ENCODE measurements around the gene KCNJ1. TPM values are rescaled to one million over a fixed set of nuclear protein-coding genes. Genes with fewer than 3 reads are reported as not detected.

The KCNJ1 gene
- total and polyA plus RNA-seq, 2 of the 8 experiments (the other 6 are each of a cell fraction or from before 2014, with no cell fraction given), result 0.17 to 0.23 TPM

DNA sequence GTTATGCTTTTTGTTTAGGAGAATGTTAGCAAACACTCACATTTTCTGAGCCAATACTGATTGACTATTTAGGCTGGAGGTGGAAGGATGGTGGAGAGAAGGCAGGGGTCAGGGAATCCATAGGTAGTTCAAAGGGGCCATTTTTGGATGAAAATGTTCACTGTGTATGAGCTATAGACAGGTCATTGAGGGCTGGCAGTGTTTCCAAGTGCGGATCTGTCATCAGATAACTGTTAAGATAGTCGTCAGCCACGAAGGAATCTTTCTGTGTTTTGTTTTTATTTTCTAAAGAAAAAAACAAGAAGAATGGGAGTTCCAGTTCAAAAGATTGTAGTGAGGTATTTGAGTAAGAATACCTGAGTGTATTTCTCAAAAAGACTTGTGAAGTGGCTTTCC, 27.2 kb upstream of the KCNJ1 start:
- no peaks in the 10 kb centered on the region for H3K79me2 ChIP-seq (ENCODE audit: control insufficient read depth in 1 of 2, insufficient read depth in 2 of 2, low read length in 2 of 2)
- CTCF ChIA-PET (ENCODE audit: partially characterized antibody), result interaction anchor here (2.2 to 13.1 kb wide), 3 partner anchors 9 to 62 kb away, joined by 8 to 473 read pairs (median 332); no protein-coding TSS in a partner anchor
- no peak overlapping the region for H2AK5ac ChIP-seq (ENCODE audit: low read depth, low read length)
- H3K18ac ChIP-seq (ENCODE audit: extremely low read depth, low read length), result no peak overlapping the region
- H3K9me3 ChIP-seq (ENCODE audit: insufficient read depth in 2 of 2, low read depth in 1 of 2, low read length in 1 of 2), result no peaks in the 10 kb centered on the region
- no peaks in the 10 kb centered on the region for H3K79me1 ChIP-seq (ENCODE audit: low read depth, low read length)
- H3K36me3 ChIP-seq (ENCODE audit: control insufficient read depth in 2 of 4, insufficient read depth in 4 of 4, low read length in 3 of 4), result no peaks in the 10 kb centered on the region
- peaks cover 5% of the 10 kb centered on the region; the same call in 1 of the 2 replicates for H3K23me2 ChIP-seq (ENCODE audit: low read depth, low read length)
- no peak overlapping the region for H3K4me3 ChIP-seq (ENCODE audit: extremely low read depth in 1 of 4, insufficient read depth in 2 of 4, low read depth in 3 of 4, low read length in 4 of 4)
- H2BK15ac ChIP-seq (ENCODE audit: low read length), result no peak overlapping the region
- H2BK120ac ChIP-seq (replicated peaks; ENCODE audit: low read depth, low read length), result no peak overlapping the region
- H2BK12ac ChIP-seq (ENCODE audit: low read depth, low read length), result no peak overlapping the region
- no peak overlapping the region for H4K5ac ChIP-seq (ENCODE audit: insufficient read length, low read depth, low read length)
- 93% methylated on average over 3 of the region's 3 CpGs; no CpG with 5 or more reads in 1 of the 2 experiments for WGBS, 2 experiments (ENCODE audit: extremely low coverage in 1 of 2, insufficient coverage in 1 of 2, insufficient read length in 1 of 2, insufficient replicate concordance in 2 of 2, low coverage in 1 of 2, low lambda C conversion rate in 2 of 2, missing lambda C conversion rate in 1 of 2)
- no peak overlapping the region for H3K4ac ChIP-seq (replicated peaks; ENCODE audit: insufficient read length, low read depth, low read length)
- no peak overlapping the region for H2BK5ac ChIP-seq (ENCODE audit: low read depth, low read length)
- FAIRE-seq (no peak), DNase-seq (ENCODE audit: low read depth in 1 of 2, low spot score in 2 of 2) (no peak)
- H3K56ac ChIP-seq (replicated peaks; ENCODE audit: insufficient read length, low read depth, low read length), result no peak overlapping the region
- no peak overlapping the region for H4K91ac ChIP-seq (replicated peaks; ENCODE audit: insufficient read length, low read length)
- H3K27ac ChIP-seq (ENCODE audit: low read depth, low read length), result no peak overlapping the region
- H3K4me2 ChIP-seq (ENCODE audit: insufficient read depth in 1 of 2, low read depth in 2 of 2, low read length in 2 of 2), result no peak overlapping the region
- peaks cover 4 to 15% (median 9%) of the 10 kb centered on the region in 4 experiments; a peak in 6 of 7 replicates for H3K4me1 ChIP-seq (replicated peaks in 1 of 4; ENCODE audit: control insufficient read depth in 3 of 4, insufficient read depth in 4 of 4, low read length in 3 of 4)
- H3K23ac ChIP-seq (ENCODE audit: insufficient read length), result no peak overlapping the region
- POLR2A ChIA-PET (ENCODE audit: partially characterized antibody), result interaction anchor here (1.4 kb wide), 1 partner anchor 11 kb away, joined by 4 read pairs; no protein-coding TSS in a partner anchor
- no peak for TF ChIP-seq ZNF274 (IDR thresholded peaks at IDR 0.05; ENCODE audit: borderline replicate concordance, extremely low read depth, low read length)
- TF ChIP-seq TCF12 (IDR thresholded peaks at IDR 0.05; ENCODE audit: low read depth, low read length), result no peak
- no peak for TF ChIP-seq POLR2AphosphoS5 (IDR thresholded peaks at IDR 0.05; ENCODE audit: low read depth, low read length)
- TF ChIP-seq GABPA (IDR thresholded peaks at IDR 0.05; ENCODE audit: borderline replicate concordance, insufficient read depth, low read length), result no peak
- TF ChIP-seq NANOG (IDR thresholded peaks at IDR 0.05; ENCODE audit: insufficient read depth, low read depth, low read length, poor library complexity, severe bottlenecking), result no peak
- TF ChIP-seq NRF1 (IDR thresholded peaks at IDR 0.05; ENCODE audit: low read depth, low read length), result no peak
- H4K20me1 ChIP-seq (replicated peaks in 1 of 2; ENCODE audit: control insufficient read depth in 1 of 2, insufficient read depth in 2 of 2, low read length in 2 of 2), result no peaks in the 10 kb centered on the region
- no peak overlapping the region for H2BK20ac ChIP-seq (ENCODE audit: low read length)
- H3K27me3 ChIP-seq (replicated peaks in 1 of 4; ENCODE audit: control insufficient read depth in 3 of 4, extremely low read depth in 1 of 4, insufficient read depth in 3 of 4, low read length in 3 of 4), result peaks cover 24 to 71% (median 61%) of the 10 kb centered on the region in 4 experiments
- no peak overlapping the region; the same call in 1 of the 2 replicates for H4K8ac ChIP-seq (ENCODE audit: extremely low read depth, insufficient read depth, low read length)
- no peak overlapping the region for H2AFZ ChIP-seq (ENCODE audit: low read length)
- H3K14ac ChIP-seq (ENCODE audit: insufficient read length), result no peak overlapping the region
- no peak overlapping the region for H3K9ac ChIP-seq (replicated peaks in 1 of 4; ENCODE audit: extremely low read depth in 1 of 4, low read depth in 3 of 4, low read length in 3 of 4)

All from H1 (cell line).